ENCODE data around the gene TLR3.

TLR3 gene

DNA sequence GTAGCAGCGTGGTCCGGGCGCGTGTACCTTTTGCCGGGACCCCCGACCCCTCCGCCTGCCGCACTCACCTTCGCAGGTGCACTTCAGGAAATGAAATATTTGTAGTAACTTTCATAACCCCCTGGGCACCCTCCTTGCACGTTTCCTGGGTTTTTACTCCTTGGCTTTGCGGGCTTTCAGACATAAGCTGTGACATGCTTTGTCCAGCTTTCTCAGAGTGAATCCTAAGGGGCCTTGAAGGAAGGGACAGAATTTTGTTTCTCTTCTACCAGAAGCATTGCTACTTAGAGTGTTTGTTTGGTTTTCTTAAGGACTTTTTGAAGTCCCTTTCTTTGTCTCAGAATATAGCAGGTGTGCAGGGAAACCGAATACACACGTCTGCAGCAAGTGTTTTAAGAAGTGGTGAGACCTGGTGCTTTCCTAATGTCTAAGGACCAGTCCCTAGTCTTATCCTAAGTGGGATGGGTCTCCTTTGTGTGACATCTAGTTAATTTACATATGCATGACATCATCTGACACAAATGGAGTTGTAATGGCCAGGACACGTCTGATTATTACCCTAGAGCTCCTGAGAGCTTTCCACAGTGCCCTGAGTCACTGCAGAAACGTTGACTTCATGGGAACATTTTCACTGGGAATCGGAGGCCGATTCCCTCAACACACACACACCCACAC is 36.8 kb downstream of the TLR3 start:
- no peak for DNase-seq (ENCODE audit: low spot score)

DNA sequence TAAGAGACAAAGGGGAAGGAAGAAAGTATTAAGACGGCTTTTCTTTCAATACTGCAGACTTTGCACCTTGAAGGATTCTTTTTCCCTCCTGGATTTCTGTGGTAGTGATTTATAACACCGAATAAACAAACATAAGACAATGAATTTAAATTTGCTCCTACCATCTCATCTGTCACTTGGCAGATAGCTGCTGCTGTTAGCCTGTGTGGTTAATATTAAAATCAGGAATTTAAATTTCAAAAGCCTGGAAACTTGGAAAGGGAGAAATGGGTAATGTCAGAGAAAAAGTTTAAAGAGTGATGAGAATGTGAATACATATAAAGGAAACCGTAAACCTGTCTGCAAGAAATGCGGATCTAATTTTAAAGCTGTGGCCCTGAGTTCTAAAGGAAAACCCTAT is 39.0 kb downstream of the TLR3 start:
- DNase-seq (ENCODE audit: low spot score) = no peak

DNA sequence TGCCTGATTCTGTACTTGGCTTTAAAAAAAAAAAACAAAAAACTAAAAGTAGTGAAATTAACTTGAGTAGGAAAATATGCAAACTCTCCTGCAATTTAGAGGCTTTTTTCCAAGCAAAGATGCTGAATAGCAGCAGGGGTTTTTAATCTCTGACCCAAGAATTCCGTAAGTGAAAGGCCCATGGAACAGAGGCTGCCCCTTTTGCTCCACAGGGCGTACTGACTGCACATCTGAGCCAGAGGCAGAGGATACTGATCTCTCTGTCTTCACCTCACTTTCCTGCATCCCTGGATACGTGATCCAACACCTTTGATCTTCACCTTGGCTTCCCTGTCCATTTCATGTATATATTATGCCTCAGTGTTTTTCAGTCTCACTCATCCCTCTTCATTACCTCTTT is 39.4 kb downstream of the TLR3 start:
- DNase-seq (ENCODE audit: low spot score) = no peak

DNA sequence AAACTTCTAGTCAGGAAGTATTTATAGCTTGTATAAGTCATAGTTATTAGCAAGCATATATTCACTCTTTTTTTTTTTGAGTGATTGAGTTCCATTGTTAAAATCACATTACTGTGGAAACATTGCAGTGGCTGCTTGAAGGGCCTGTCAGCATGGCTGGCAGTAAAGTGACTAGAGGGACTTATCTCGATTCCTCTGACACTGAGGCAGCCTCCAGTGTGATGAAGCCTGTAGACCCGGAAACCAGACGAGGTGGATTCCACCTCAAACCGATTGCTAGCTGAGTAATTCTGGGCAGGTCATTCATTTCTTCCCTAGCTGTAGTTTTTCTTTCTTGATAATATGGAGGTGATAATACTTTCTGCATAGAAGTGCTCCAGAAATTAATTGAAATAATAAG is 40.3 kb downstream of the TLR3 start:
- DNase-seq (ENCODE audit: low spot score) = no peak

DNA sequence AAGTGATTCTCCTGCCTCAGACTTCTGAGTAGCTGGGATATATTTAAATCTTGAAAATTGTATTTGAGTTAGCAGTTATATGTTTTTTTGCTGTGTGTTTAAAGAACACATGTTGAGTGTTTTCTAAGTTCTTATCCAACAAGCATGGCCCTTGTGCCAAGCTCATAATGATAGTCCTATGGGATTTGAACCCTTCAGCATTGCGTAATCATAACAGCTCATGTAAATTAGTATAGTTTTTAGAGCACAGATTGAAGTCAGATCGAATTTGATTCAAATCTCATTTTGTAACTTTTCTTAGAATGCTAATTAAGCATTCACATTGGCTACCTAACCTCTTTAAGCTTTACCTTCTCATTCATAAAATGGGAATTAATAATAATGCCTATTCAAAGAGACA is 47.7 kb downstream of the TLR3 start:
- DNase-seq (ENCODE audit: low spot score) = no peak

DNA sequence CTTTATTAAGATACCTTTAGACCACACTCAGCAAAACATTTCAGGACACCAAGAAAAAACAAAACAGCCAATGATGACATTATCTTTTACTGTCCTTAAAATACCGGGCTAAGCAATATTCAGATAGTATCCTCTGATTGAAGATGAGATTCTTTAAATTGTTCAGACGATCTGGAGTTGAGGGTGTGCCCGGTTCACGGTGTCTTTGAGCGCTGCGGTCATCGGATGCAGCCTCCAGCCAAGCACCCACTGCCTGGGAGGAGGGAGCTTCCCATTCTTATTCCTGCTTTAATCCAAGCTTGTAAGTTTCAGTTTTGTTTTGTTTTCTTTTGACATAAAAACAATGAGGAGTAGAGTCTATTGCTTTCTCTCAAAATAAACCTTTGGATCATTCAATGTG is 49.6 kb downstream of the TLR3 start:
- DNase-seq (ENCODE audit: low spot score) = no peak

DNA sequence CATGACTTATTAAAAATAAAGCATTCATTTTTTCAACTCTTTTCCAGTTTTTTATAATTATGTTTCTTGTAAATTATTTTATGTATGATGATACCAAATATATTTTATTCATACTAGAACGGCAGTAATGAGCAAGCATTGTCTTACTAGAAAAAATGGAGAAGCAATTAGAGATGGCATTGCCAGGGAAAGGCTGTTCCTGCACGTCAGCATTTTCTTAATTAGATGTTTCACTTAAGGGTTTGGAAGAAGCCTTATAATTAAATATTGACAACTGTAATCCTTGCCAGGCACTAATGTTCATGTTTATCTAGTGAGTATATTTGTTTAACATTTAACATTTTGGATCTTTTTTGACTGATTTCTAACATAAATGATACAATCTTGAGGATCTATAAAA is 52.1 kb downstream of the TLR3 start:
- no peak for DNase-seq (ENCODE audit: low spot score)

DNA sequence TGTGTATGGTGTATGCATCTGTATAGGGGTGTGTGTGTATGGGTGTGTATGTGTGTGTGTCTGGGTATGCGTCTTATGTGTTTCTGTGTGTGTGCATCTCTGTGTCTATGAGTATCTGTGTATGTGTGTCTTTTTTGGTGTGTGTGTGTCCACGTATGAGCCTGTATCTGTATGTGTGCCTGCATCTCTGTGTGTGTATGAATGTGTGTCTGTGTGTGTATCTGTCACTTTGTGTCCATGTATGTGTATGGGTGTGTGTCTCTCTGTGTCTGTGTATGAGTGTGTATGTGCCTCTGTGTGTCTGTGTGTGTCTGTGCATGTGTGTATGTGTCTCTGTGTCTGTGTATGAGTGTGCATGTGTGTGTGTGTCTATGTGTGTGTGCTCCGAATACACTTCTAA is 59.9 kb downstream of the TLR3 start:
- no peak for DNase-seq (ENCODE audit: low spot score)

DNA sequence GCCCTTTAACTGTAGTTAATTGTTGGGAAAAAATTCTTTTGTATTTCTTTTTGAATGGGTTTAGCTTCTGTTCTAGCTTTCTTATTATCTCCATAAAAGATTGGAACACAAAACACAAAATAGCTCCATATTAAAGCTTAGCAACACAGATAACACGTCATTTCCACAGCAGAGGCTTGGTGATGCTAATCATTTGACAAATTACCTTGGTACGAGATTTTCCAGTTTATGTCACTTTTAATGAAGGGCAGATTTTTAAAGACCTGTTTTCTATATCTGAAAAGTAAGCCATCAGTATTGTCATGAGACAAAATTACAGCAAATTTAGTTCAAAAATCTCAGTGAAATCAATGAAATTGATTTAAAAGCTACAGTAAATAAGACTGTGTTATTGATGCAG is 63.0 kb downstream of the TLR3 start:
- no peak for DNase-seq (ENCODE audit: low spot score)

DNA sequence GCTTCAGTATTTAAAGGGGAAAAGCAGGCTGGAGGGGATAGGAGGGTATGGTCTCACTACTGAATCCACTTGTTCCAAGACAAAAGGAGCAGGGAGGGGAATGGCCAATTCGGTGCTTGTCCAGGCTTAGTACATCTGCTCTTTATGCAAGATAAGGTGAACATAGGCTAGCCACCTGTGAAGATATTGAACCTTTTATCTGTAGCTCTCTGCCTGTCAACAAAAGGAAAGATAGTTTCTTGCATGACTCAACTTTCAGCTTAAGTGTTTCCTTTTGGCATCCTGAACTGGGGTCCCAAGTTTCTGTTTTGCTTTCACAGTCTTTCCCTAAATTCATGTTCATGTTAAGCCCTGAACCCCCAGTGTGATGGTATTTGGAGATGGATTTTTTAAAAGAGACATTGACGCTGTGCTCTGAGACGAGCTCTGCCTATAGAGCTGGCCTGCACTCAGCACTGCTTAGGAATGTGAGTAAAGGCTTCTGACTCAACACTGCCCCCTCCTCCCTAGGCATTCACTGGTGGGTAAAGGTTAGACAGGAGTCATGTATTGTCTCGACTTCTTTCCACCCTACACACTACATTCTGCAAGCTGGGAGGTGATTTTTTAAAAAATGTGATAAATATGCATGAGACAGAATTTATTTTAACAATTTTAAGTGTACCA is 63.8 kb downstream of the TLR3 start:
- DNase-seq (ENCODE audit: low spot score) = peak; percentile 64

DNA sequence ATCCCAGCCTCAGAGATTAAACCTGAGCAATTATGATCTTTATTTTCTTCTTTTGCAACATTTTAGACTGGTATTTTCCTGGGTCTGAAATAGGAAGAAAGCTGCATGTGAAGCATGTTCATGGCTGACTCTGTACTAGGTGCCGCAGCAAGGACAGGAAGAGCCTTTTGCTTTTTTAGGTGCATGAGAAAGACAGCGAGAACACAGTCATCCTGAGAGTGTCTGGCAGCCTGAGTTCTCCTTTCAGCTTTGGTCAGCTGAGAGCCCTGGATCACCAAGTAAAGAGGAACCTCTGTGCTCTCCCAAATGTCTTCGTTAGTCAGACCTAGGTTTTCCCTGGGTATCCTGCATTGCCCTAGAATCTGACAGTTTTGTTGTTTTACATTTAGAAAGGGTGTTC is 65.3 kb downstream of the TLR3 start:
- no peak for DNase-seq (ENCODE audit: low spot score)

DNA sequence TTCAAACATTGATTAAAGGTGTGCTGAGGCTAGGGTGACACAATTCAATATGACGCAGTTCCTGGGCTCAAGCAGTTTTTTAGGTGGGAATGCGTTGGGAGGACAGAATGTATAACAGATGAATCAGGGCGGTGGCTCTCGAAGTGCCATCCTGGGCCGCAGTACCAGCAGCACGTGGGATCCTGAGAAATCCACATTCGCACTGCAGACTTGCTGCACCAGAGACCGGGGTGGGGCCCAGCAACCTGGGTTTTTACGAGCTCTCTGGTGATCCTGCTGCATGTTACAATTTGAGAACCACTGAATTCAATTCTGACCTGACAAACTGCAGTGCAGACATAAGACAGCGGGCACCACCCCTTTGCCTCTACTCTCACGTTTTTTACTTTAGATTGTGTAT is 65.9 kb downstream of the TLR3 start:
- DNase-seq (ENCODE audit: low spot score) = no peak

DNA sequence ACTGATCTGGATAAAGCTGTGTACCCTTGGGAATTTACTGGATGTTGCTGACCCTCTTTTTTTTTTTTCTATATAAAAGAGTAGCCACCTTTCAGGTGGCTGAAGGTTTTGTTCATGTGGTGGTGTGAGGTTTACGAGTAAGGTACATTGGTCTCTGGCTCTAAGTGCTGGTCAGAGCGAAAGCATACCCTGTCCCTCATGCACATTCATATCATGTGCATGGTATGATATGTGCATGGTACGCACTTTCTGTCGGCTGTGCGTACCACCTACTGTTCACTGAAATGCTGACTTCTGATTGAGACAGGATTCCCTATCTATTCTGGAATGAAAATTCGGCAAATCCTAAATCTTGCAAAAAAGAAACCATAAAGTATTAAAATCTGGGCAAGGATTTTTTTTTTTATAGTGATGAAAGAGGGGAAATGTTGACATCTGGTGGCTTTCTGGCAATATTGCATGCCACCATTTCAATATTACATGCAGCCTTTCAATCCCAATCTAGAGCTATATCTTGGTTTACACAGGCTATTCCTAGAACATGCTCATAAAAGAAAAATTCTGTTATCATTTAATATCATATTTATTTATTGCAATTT is 68.3 kb downstream of the TLR3 start:
- no peak for DNase-seq (ENCODE audit: low spot score)

Data from ecto neural progenitor cell (in vitro differentiated cells).